ENCODE measurements around the gene CXorf58.

GRCh38 chrX:23901805-23902204, 6.0 kb upstream of the CXorf58 start:
- TF ChIP-seq POLR2A (IDR thresholded peaks at IDR 0.05) (no peak), POLR2AphosphoS5 (IDR thresholded peaks at IDR 0.05; ENCODE audit: insufficient read depth in 1 of 2, low read depth in 1 of 2) (no peak), CTCF (IDR thresholded peaks at IDR 0.05) (peak in 1 of 3 experiments; percentile 35)

Measured in vagina (tissue), 2 donors.